NT2/D1 (cell line): ENCODE data around the gene ING2.
A peak's percentile ranks its signal among the peaks of the same experiment; 100 is the strongest.
"Not testable (repeated sequence)": the region's sequence is repeated elsewhere in the genome, so short reads cannot be mapped to it uniquely, and the experiment has no call there.

ENCODE experiments used
- DNase-seq: peaks from one replicate; pipeline ENCODE4 v3.0.0-alpha.2; 2011; ENCODE audit warnings: low read depth, low spot score
- H3K27me3 ChIP-seq: 2 replicates; pipeline ENCODE4 v1.6.0; 2011; ENCODE audit warnings: mild to moderate bottlenecking; ENCODE audit not compliant: insufficient read length, insufficient read depth
- H3K36me3 ChIP-seq: 2 replicates; pipeline ENCODE4 v1.6.1; 2011; ENCODE audit warnings: mild to moderate bottlenecking, low read length, mixed read lengths; ENCODE audit not compliant: insufficient read depth, insufficient read length
- H3K4me1 ChIP-seq: 2 replicates; pipeline ENCODE4 v1.5.1; 2011; ENCODE audit not compliant: insufficient read depth, insufficient read length
- H3K4me3 ChIP-seq: 2 replicates; pipeline ENCODE4 v1.5.1; 2011; ENCODE audit warnings: low read depth; ENCODE audit not compliant: insufficient read length
- H3K9ac ChIP-seq: 2 replicates; pipeline ENCODE4 v1.6.0; 2011; ENCODE audit warnings: low read depth; ENCODE audit not compliant: insufficient read length
- H3K9me3 ChIP-seq: 2 replicates; pipeline ENCODE4 v1.5.1; 2011; ENCODE audit warnings: mild to moderate bottlenecking, low read length; ENCODE audit not compliant: insufficient read depth
- SUZ12 ChIP-seq: IDR thresholded peaks from 2 replicates; pipeline ENCODE4 v1.6.1; 2011; ENCODE audit not compliant: insufficient read length, insufficient read depth; ENCODE audit errors: extremely low read depth
- YY1 ChIP-seq: IDR thresholded peaks from 2 replicates; pipeline ENCODE4 v1.6.1; 2011; ENCODE audit not compliant: insufficient read length, insufficient read depth
- ZNF274 ChIP-seq: IDR thresholded peaks from 2 replicates; pipeline ENCODE4 v1.6.1; 2011; ENCODE audit warnings: mild to moderate bottlenecking, low read depth, low read length

ING2 gene

DNA sequence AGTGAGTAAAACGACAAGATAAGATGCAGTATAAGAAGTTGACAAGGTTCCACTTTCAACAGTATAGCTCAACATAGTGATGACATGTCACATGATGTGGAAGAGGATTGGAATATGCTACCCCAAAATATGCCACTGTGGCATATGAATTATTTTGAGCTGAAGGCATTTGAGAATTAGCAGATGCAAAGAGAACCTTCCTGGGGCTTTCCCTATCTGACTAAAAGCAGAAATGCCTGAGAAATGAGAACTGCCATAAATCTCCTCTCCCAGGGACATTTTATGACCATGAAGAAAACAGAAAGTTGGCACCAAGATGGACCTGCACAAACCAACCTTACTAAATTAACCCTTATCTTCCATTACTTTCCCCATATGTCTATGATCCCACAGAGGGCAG, 35.6 kb upstream of the ING2 start:
- Histone ChIP-seq H3K9ac (no peak overlapping the region), H3K36me3 (no peaks in the 10 kb centered on the region), H3K9me3 (peaks cover 3% of the 10 kb centered on the region; the same call in 1 of the 2 replicates), H3K4me3 (no peak overlapping the region), H3K27me3 (no peaks in the 10 kb centered on the region), H3K4me1 (no peaks in the 10 kb centered on the region)
- no peak for DNase-seq
- TF ChIP-seq SUZ12 (no peak), YY1 (no peak), ZNF274 (no peak)

DNA sequence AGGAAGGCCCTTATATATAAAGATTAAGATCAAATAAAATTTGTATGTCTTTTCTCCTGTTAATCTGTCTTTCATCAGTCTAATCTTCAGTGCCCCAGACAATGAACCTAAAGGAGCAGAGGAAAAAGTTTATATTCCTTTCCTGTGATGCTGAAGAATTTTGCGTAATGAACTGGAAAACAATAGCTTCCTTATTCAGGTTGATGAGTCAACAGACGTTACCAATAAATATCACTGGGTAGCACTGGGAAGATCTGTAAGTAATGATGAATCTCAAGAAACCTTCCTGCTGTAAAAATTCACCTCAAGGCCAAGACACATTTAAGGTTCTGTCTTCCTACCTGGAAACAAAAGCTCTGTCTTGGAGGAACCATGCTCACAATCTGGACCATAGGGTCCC, 34.9 kb upstream of the ING2 start:
- Histone ChIP-seq H3K36me3 (no peaks in the 10 kb centered on the region), H3K9ac (no peak overlapping the region), H3K9me3 (no peaks in the 10 kb centered on the region), H3K4me3 (no peak overlapping the region), H3K4me1 (no peaks in the 10 kb centered on the region), H3K27me3 (no peaks in the 10 kb centered on the region)
- TF ChIP-seq YY1: no peak
- no peak for TF ChIP-seq SUZ12
- no peak for TF ChIP-seq ZNF274
- no peak for DNase-seq

DNA sequence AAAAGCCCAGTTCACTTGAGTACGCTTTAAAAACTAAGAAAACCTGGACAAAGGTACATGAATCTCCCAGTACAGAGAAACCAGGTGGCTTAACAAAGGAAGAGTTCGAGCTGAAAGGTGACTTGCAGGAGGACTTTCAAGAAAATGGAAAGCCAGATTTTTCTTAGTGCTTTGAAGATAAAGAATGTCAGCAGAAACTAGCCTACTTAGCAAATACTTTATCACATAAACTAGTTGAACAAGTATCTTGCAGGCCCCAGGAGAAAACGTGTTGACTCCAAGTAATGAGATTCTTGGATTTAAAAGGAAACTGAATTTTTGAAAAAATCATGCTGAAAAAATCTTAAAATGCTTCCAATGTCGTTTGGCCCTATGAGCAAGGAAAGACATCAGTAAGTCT, 34.0 kb upstream of the ING2 start:
- no peak for DNase-seq
- Histone ChIP-seq H3K27me3 (no peaks in the 10 kb centered on the region), H3K9ac (no peak overlapping the region), H3K9me3 (no peaks in the 10 kb centered on the region), H3K36me3 (no peaks in the 10 kb centered on the region), H3K4me3 (no peak overlapping the region), H3K4me1 (no peaks in the 10 kb centered on the region)
- TF ChIP-seq YY1 (no peak), SUZ12 (no peak), ZNF274 (no peak)

DNA sequence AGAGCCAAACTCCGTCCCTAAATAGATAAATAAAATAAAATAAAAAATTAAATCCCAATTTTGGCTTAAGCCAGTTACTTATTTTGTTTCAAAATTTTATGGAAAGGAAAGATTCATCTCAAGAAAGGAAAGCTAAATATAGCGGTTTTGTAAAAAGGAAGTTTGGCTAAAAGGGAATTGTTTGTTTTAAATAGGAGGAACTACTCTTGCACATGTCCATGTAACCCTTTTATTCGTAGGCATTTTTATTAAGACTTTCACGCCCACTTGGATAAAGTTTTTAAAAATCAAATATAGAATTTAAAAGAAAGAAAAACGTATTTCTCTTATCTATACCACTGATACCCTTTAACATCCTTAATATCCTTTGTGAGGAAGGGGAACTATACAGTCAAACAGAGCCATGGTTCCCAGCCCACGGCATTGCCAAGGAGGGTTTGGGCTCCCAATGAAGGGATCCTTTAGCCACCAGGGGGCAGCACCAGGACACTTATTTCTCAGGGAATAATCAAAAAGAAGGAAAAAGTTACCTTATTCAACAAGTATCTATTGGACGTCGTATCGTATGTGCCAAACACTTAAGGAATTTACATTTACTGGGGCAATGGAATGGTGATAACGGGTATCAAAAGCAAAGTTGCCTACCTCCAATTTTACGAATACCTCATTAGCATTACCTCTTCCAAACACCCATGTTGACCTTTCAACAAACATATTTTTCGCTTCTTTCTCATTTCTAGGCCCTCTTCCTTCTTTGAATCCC, 32.7 kb upstream of the ING2 start:
- Histone ChIP-seq H3K9me3 (no peaks in the 10 kb centered on the region), H3K4me1 (no peaks in the 10 kb centered on the region), H3K27me3 (no peaks in the 10 kb centered on the region), H3K9ac (no peak overlapping the region), H3K36me3 (no peaks in the 10 kb centered on the region), H3K4me3 (no peak overlapping the region)
- TF ChIP-seq ZNF274 (no peak), SUZ12 (no peak), YY1 (no peak)
- peak; percentile 55 for DNase-seq

DNA sequence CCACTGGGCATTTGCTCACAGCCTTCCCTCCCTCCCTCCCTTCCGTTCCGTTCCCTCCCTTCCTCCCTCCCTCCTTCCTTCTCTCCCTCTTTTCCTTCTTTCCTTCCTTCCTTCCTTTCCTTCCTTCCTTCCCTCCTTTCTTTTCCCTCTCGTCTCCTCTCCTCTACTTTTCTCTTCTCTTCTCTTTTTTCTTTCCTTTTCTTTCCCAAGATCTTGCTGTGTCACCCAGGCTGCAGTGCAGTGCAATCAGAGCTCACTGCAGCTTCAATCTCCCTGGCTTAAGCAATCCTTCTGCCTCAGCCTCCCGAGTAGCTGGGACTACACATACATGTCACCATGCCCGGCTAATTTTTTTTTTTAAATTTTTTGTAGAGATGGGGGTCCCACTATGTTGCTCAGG, 26.7 kb upstream of the ING2 start:
- H3K9ac ChIP-seq: no peak overlapping the region
- TF ChIP-seq SUZ12 (no peak), ZNF274 (no peak), YY1 (no peak)
- no peaks in the 10 kb centered on the region for H3K36me3 ChIP-seq
- no peak for DNase-seq
- no peak overlapping the region for H3K4me3 ChIP-seq
- H3K9me3 ChIP-seq: no peaks in the 10 kb centered on the region
- H3K4me1 ChIP-seq: no peaks in the 10 kb centered on the region
- no peaks in the 10 kb centered on the region for H3K27me3 ChIP-seq

DNA sequence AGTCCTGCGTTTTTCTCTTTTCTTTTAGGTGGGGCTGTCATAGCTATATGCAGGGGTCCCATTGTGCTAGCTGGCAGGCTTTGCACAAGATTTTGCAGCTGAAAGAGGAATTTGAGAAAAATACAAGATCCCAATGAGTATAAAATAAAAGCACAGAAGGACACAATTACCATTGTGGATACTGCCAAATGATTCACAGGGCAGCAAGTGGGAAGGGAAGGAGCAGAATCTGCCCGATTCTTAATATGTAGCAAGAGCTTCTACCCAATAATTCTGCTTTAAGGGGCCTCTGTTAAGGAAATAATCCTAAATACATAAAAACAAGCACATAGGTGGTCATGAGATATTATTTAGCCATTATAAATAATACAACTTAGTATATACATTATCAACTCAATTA, 25.9 kb upstream of the ING2 start:
- DNase-seq: no peak
- no peaks in the 10 kb centered on the region for H3K4me1 ChIP-seq
- TF ChIP-seq YY1 (no peak), SUZ12 (no peak), ZNF274 (no peak)
- no peaks in the 10 kb centered on the region for H3K27me3 ChIP-seq
- H3K4me3 ChIP-seq: no peak overlapping the region
- H3K9ac ChIP-seq: no peak overlapping the region
- H3K9me3 ChIP-seq: no peaks in the 10 kb centered on the region
- H3K36me3 ChIP-seq: no peaks in the 10 kb centered on the region

DNA sequence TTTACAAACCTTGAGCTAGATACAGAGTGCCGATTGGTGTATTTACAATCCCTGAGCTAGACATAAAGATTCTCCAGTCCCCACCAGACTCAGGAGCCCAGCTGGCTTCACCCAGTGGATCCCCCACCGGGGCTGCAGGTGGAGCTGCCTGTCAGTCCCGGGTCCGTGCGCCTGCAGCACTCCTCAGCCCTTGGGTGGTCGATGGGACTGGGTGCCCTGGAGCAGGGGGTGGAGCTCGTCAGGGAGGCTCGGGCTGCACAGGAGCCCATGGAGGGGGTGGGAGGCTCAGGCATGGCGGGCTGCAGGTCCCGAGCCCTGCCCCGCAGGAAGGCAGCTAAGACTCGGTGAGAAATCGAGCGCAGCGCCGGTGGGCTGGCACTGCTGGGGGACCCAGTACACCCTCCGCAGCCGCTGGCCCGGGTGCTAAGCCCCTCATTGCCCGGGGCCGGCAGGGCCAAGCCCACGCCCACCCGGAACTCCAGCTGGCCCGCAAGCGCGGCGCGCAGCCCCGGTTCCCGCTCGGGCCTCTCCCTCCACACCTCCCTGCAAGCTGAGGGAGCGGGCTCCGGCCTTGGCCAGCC, 22.3 kb upstream of the ING2 start:
- not testable (repeated sequence) for H3K4me3 ChIP-seq, DNase-seq, H3K36me3 ChIP-seq, H3K9me3 ChIP-seq, H3K4me1 ChIP-seq, H3K27me3 ChIP-seq, H3K9ac ChIP-seq

DNA sequence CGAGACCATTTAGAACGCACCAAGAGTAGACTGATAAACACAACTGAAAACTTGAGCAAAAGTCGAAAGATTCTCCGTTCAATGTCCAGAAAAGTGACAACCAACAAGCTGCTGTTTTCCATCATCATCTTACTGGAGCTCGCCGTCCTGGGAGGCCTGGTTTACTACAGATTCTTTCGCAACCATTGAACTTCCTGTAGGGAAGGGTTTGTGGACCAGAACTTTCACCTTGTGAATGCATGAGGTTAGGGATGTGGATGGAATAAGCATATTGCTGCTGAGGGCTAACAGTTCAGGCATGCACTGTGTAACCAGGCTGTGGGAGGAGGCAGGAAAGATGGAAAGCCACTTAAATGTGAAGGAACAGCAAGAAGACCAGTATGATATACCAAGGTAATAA, 20.9 kb upstream of the ING2 start:
- Histone ChIP-seq H3K27me3 (no peaks in the 10 kb centered on the region), H3K9ac (no peak overlapping the region), H3K4me3 (no peak overlapping the region), H3K36me3 (no peaks in the 10 kb centered on the region), H3K4me1 (no peaks in the 10 kb centered on the region), H3K9me3 (no peaks in the 10 kb centered on the region)
- no peak for DNase-seq
- TF ChIP-seq ZNF274 (no peak), SUZ12 (no peak), YY1 (no peak)
